ENCODE data around the gene MICAL3. TPM values are rescaled to one million over a fixed set of nuclear protein-coding genes. Genes with fewer than 3 reads are reported as not detected.

Gene MICAL3
- polyA plus RNA-seq, 1 donor from 2014 or later: 28.1 TPM

GRCh38 chr22:17867160-17867785 is 157.1 kb downstream of the MICAL3 start:
- Histone ChIP-seq H3K27ac (ENCODE audit: low read length) (no peak overlapping the region), H3K9me3 (ENCODE audit: low read length) (no peaks in the 10 kb centered on the region), H3K79me2 (replicated peaks; ENCODE audit: insufficient read depth, low read length) (no peaks in the 10 kb centered on the region), H3K27me3 (ENCODE audit: insufficient read depth, low read depth, low read length) (no peaks in the 10 kb centered on the region), H3F3A (ENCODE audit: insufficient read depth, low read length, poor library complexity, severe bottlenecking) (no peaks in the 10 kb centered on the region), H3K9me2 (ENCODE audit: insufficient read depth, low read length) (no peaks in the 10 kb centered on the region), H3K36me3 (ENCODE audit: insufficient read depth, low read length) (peaks cover 13% of the 10 kb centered on the region), H3K4me2 (ENCODE audit: low read length) (no peak overlapping the region), H3K4me3 (ENCODE audit: low read length) (no peak overlapping the region), H4K20me1 (ENCODE audit: insufficient read depth) (no peaks in the 10 kb centered on the region), H3K9ac (ENCODE audit: low read length) (no peak overlapping the region), H2AFZ (ENCODE audit: low read depth, low read length) (no peak overlapping the region)
- TF ChIP-seq EZH2 (IDR thresholded peaks at IDR 0.05; ENCODE audit: borderline replicate concordance, insufficient read depth, low read length, poor library complexity, severe bottlenecking) (no peak), REST (IDR thresholded peaks at IDR 0.05; ENCODE audit: borderline replicate concordance) (no peak), EP300 (conservative IDR thresholded peaks at IDR 0.05; ENCODE audit: poor library complexity, severe bottlenecking) (no peak)

GRCh38 chr22:17866621-17867020 is 157.7 kb downstream of the MICAL3 start:
- no peaks in the 10 kb centered on the region for H3F3A ChIP-seq (ENCODE audit: insufficient read depth, low read length, poor library complexity, severe bottlenecking)
- H3K9me2 ChIP-seq (ENCODE audit: insufficient read depth, low read length): no peaks in the 10 kb centered on the region
- TF ChIP-seq RAD21 (conservative IDR thresholded peaks at IDR 0.05) (no peak), SMC3 (conservative IDR thresholded peaks at IDR 0.05; ENCODE audit: poor library complexity) (no peak), REST (IDR thresholded peaks at IDR 0.05; ENCODE audit: borderline replicate concordance) (no peak), EZH2 (IDR thresholded peaks at IDR 0.05; ENCODE audit: borderline replicate concordance, insufficient read depth, low read length, poor library complexity, severe bottlenecking) (no peak), POLR2AphosphoS5 (IDR thresholded peaks at IDR 0.05) (no peak), TAF1 (IDR thresholded peaks at IDR 0.05; ENCODE audit: low read depth) (no peak), EP300 (conservative IDR thresholded peaks at IDR 0.05; ENCODE audit: poor library complexity, severe bottlenecking) (no peak), MXI1 (conservative IDR thresholded peaks at IDR 0.05; ENCODE audit: poor library complexity, severe bottlenecking) (no peak)
- TF ChIP-seq, protein P1, sequence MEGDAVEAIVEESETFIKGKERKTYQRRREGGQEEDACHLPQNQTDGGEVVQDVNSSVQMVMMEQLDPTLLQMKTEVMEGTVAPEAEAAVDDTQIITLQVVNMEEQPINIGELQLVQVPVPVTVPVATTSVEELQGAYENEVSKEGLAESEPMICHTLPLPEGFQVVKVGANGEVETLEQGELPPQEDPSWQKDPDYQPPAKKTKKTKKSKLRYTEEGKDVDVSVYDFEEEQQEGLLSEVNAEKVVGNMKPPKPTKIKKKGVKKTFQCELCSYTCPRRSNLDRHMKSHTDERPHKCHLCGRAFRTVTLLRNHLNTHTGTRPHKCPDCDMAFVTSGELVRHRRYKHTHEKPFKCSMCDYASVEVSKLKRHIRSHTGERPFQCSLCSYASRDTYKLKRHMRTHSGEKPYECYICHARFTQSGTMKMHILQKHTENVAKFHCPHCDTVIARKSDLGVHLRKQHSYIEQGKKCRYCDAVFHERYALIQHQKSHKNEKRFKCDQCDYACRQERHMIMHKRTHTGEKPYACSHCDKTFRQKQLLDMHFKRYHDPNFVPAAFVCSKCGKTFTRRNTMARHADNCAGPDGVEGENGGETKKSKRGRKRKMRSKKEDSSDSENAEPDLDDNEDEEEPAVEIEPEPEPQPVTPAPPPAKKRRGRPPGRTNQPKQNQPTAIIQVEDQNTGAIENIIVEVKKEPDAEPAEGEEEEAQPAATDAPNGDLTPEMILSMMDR (IDR thresholded peaks at IDR 0.05; ENCODE audit: poor library complexity, severe bottlenecking): no peak
- H3K9ac ChIP-seq (ENCODE audit: low read length): no peak overlapping the region
- H4K20me1 ChIP-seq (ENCODE audit: insufficient read depth): no peaks in the 10 kb centered on the region
- no peaks in the 10 kb centered on the region for H3K79me2 ChIP-seq (replicated peaks; ENCODE audit: insufficient read depth, low read length)
- peaks cover 13% of the 10 kb centered on the region for H3K36me3 ChIP-seq (ENCODE audit: insufficient read depth, low read length)
- H3K9me3 ChIP-seq (ENCODE audit: low read length): no peaks in the 10 kb centered on the region
- H3K27ac ChIP-seq (ENCODE audit: low read length): no peak overlapping the region
- H3K4me3 ChIP-seq (ENCODE audit: low read length): no peak overlapping the region
- no peak overlapping the region for H3K4me2 ChIP-seq (ENCODE audit: low read length)
- no peaks in the 10 kb centered on the region for H3K27me3 ChIP-seq (ENCODE audit: insufficient read depth, low read depth, low read length)
- no peak overlapping the region for H2AFZ ChIP-seq (ENCODE audit: low read depth, low read length)

Data from neural cell (in vitro differentiated cells).